Activated CD4-positive, alpha-beta T cell treated with anti-CD3 and anti-CD28 coated beads, Interleukin-10, Interleukin-2, amounts not matched to agents 100 ng/mL and 50 ng/mL, durations not matched to agents 16 hours and 8 hours (primary cell): Measurements from ENCODE around the gene PALD1.

Experiments
- DNase-seq: peaks from one replicate; pipeline ENCODE4 v3.0.0-alpha.2; 2020

Gene PALD1

GRCh38 chr10:70537398-70538194 is 59.0 kb downstream of the PALD1 start:
- DNase-seq: peak; percentile 28

DNA sequence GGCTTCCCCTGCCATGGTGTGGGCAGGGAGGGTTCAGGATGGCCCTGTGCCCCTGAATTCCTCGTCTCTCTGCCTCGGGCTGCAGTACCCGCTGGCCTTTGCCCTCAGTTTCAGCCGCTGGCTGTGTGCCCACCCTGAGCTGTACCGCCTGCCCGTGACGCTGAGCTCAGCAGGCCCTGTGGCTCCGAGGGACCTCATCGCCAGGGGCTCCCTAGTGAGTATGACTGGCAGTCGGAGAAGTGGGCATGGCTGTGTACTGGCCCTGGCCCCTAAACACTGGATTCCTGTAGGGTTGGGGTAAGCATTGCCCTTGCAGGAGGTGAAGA is 59.6 kb downstream of the PALD1 start:
- DNase-seq: no peak

DNA sequence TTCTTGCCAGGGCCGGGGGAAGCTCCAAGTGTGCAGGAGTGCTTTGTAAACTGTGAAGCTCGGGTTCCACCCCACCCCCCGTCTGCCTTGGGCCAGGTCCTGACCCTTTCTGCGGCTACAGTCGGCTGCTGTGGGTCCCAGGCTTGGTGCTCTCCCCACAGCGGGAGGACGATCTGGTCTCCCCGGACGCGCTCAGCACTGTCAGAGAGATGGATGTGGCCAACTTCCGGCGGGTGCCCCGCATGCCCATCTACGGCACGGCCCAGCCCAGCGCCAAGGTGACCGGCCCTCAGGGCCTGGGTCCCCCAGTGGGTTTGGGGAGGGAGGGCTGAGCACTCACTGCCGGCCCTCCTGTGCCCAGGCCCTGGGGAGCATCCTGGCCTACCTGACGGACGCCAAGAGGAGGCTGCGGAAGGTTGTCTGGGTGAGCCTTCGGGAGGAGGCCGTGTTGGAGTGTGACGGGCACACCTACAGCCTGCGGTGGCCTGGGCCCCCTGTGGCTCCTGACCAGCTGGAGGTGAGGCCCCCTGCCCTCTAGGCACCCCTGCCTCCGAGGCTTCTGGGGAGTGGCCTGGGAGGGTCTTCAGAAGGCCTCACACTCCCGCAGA is 60.3 kb downstream of the PALD1 start:
- no peak for DNase-seq

- no peak for DNase-seq
These were observed 60.9 kb downstream of the PALD1 start for GRCh38 chr10:70539471-70539870.

DNA sequence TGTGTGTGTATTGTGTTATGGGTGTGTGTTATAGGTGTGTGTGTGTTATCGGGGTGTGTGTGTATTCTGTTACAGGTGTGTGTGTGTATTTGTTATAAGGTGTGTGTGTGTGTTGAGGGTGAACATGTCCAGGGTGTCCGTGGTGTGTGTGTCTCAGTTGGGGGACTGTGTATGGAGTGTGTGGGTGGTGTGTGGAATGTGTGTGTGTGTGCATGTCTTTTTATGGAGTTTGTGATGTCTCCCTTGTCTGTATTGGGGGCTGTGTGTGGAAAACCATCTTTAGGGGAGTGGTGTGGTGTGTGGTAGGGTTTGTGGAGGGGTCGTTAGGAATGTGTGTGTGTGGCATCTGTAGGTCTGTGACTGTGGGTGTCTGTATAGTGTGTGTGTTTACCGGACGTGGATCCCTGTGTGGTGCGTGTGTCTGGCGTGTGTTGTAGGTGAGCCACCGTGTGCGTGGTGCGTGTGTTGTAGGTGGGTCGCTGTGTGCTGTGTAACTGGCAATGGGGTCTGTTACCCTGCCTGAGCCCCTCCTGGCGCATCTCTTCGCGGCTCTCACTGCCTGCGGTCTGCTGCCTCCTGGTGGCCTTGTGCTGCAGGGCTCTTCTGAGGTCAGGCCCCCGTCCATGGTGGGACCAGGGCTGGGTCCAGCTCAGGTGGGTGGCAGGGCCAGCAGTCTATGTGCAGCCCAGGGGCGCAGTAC is 61.7 kb downstream of the PALD1 start:
- DNase-seq: no peak

- DNase-seq: no peak
These were observed 62.3 kb downstream of the PALD1 start for GRCh38 chr10:70540789-70541360.

- no peak for DNase-seq
These were observed 63.4 kb downstream of the PALD1 start for GRCh38 chr10:70541736-70542564.

DNA sequence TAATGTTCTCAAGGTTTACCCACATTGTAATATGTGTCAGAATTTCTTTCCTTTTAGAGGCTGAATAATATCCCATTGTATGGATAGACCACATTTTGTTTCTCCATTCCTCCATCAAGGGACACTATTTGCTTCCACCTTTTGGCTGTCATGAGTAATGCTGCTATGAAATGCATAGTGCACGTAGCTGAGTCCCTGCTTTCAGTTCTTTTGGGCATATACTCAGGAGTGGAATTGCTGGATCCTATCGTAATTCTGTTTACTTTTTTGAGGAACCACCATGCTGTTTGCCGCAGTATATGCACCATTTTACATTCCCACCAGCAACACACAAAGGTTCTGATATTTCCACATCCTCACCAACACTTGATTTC is 64.0 kb downstream of the PALD1 start:
- no peak for DNase-seq

- DNase-seq: no peak
These were observed 65.3 kb downstream of the PALD1 start for GRCh38 chr10:70543911-70544310.

- no peak for DNase-seq
These were observed 66.1 kb downstream of the PALD1 start for GRCh38 chr10:70544431-70545340.

DNA sequence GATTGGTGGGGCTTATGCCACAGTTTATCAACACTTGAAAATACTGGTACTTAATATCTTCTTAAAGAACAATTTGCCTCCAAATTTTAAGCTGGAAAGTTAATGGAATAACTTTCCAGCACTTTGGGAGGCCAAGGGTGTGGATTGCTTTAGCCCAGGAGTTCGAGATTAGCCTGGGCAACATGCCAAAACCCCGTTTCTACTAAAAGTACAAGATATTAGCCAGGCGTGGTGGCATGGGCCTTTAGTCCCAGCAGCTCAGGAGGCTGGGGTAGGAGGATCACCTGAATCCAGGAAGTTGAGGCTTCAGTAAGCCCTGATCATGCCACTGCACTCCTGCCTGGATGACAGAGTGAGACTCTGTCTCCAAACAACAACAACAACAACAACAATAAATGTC is 68.0 kb downstream of the PALD1 start:
- DNase-seq: no peak

DNA sequence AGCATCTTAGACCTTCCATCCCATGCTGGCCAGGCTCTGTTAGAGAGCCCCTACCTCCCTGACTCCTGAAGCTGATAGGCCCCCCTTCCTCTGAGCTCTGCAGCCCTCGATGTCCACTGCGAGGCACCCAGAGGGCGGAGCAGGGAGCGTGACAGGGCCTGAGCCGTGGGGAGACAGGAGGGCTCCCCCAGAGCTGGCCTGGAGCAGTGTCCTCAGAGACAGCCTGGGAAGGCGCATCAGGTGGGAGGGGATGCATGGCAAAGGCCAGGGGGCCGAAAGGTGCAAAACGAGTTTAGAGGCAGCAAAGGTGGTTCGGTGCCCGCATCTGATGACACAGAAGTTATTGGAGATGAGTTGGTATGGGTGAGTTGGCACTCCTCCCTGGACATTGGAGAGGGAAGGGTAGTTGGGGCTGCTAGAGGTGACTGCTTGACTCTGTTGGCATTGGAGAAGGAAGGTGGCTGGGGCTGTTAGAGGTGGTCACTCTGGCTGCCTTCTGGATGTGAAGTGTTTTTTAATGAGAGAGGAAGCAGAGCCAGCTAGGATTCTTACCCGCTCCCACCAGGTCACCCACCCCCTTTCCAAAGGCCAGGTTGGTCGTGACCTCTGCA is 70.9 kb downstream of the PALD1 start:
- no peak for DNase-seq

GRCh38 chr10:70549962-70550458 is 71.4 kb downstream of the PALD1 start:
- DNase-seq: peak; percentile 73

- no peak for DNase-seq
These were observed 71.9 kb downstream of the PALD1 start for GRCh38 chr10:70550459-70550858.

GRCh38 chr10:70551466-70551865 is 72.9 kb downstream of the PALD1 start:
- DNase-seq: no peak

DNA sequence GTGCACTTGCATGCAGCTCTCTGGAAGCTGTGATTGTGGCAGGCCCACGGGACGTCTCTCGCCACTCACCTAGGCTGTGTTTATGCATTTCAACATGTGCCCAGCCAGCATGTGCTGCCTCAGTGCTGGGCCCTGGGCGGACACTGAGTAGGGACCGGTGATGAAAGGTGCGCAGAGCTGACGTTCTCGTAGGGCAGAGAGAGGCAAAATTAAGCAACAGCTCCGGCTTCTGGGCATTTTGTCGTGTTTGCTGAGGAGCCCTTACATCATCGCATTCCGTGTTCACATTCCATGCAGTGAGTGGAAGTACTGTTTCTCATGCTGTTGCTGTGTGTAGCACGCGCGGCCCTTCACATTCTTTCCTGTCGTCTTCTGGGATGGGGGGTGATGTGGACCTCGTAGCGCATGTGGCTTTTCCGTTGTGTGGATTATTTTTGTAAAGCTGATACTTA is 73.4 kb downstream of the PALD1 start:
- no peak for DNase-seq

DNA sequence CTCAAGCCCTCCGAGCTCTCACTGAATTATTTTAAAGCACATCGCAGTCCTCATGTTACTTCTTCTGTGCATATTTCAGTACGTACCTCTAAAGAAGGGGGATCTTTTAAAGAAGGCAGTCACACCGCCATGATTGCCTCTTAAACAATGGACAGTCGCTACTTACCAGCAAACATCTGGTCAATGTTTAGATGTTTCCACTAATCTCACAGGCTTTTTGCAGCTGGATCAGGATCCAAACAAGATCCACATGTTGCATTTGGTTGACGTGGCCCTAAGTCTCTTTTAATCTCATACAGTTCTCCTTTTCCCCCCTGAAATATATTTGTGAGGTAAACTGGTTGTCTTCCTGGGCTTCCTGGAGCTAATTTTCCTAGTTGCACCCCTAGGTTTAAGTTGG is 74.0 kb downstream of the PALD1 start:
- no peak for DNase-seq

DNA sequence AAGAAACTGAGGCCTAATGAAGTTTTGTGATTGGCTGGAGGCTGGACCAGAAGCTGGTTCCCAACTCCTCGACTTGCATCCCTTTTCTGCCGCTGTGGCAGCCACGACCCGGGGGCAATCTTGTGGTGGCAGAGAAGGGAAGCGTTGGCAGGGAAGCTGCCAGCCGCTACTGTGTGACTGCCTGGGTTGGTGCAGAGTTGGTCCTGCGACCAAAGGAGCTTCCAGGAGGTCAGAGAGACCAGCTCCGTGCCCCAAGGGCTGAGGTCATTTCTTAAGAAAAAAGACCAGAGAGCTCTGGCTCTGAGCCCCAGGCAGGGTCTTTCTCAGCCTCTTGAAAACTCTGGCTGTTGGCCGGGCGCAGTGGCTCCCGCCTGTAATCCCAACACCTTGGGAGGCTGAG is 76.8 kb downstream of the PALD1 start:
- DNase-seq: no peak

GRCh38 chr10:70557086-70557845 is 78.7 kb downstream of the PALD1 start:
- no peak for DNase-seq

GRCh38 chr10:70557876-70558275 is 79.3 kb downstream of the PALD1 start:
- DNase-seq: no peak
